GM23248 (cell line): ENCODE measurements around the gene SNRPN. TPM values are rescaled to one million over a fixed set of nuclear protein-coding genes. Genes with fewer than 3 reads are reported as not detected.
"Not testable (repeated sequence)": the region's sequence is repeated elsewhere in the genome, so short reads cannot be mapped to it uniquely, and the experiment has no call there.

Source experiments
- DNase-seq: peaks from one replicate; pipeline ENCODE4 v3.0.0-alpha.2; 2015
- H2AFZ ChIP-seq: fragments of 200-600 bp; sonication (generic); 2 replicates; pipeline ENCODE4 v1.6.1; 2016; ENCODE audit warnings: antibody characterized with exemption
- H3F3A ChIP-seq: fragments of 200-600 bp; sonication (generic); 2 replicates; pipeline ENCODE4 v1.6.1; 2016; ENCODE audit warnings: mild to moderate bottlenecking, antibody characterized with exemption, mixed run types; ENCODE audit not compliant: insufficient read depth
- H3K27ac ChIP-seq: fragments of 200-600 bp; sonication (generic); 2 replicates; pipeline ENCODE4 v1.5.1; 2016; ENCODE audit warnings: mild to moderate bottlenecking
- H3K27me3 ChIP-seq: fragments of 200-600 bp; sonication (generic); replicated peaks from 2 replicates; pipeline ENCODE4 v1.6.1; 2016; ENCODE audit warnings: mild to moderate bottlenecking; ENCODE audit not compliant: insufficient read depth
- H3K36me3 ChIP-seq: fragments of 200-600 bp; sonication (generic); 2 replicates; pipeline ENCODE4 v1.6.1; 2016; ENCODE audit warnings: low read depth, mild to moderate bottlenecking
- H3K4me1 ChIP-seq: fragments of 200-600 bp; sonication (generic); 2 replicates; pipeline ENCODE4 v1.6.1; 2016; ENCODE audit warnings: mild to moderate bottlenecking; ENCODE audit not compliant: insufficient read depth
- H3K4me2 ChIP-seq: fragments of 200-600 bp; sonication (generic); one replicate; pipeline ENCODE4 v1.6.1; 2016; ENCODE audit warnings: mild to moderate bottlenecking; ENCODE audit not compliant: unreplicated experiment
- H3K4me3 ChIP-seq: fragments of 200-600 bp; sonication (generic); 2 replicates; pipeline ENCODE4 v1.5.1; 2016; ENCODE audit warnings: mild to moderate bottlenecking
- H3K79me2 ChIP-seq: fragments of 200-600 bp; sonication (generic); 2 replicates; pipeline ENCODE4 v1.6.1; 2016; ENCODE audit warnings: mild to moderate bottlenecking; ENCODE audit not compliant: insufficient read depth
- H3K9ac ChIP-seq: fragments of 200-600 bp; sonication (generic); 2 replicates; pipeline ENCODE4 v1.6.1; 2016; ENCODE audit warnings: mild to moderate bottlenecking
- H3K9me2 ChIP-seq: fragments of 200-600 bp; sonication (generic); 2 replicates; pipeline ENCODE4 v1.6.1; 2016; ENCODE audit warnings: mixed run types, mild to moderate bottlenecking, moderate library complexity; ENCODE audit not compliant: insufficient read depth
- H3K9me3 ChIP-seq: fragments of 200-600 bp; sonication (generic); one replicate; pipeline ENCODE4 v1.6.1; 2017; ENCODE audit warnings: low read depth
- H4K20me1 ChIP-seq: fragments of 200-600 bp; sonication (generic); 2 replicates; pipeline ENCODE4 v1.6.0; 2016; ENCODE audit not compliant: insufficient read depth
- EZH2 ChIP-seq: fragments of 200-600 bp; sonication (generic); IDR thresholded peaks from 2 replicates; pipeline ENCODE4 v1.6.1; 2018; ENCODE audit warnings: antibody characterized with exemption, mild to moderate bottlenecking; ENCODE audit not compliant: insufficient read depth, poor library complexity, severe bottlenecking
- EZH2phosphoT487 ChIP-seq: fragments of 200-600 bp; sonication (generic); IDR thresholded peaks from 2 replicates; pipeline ENCODE4 v1.6.1; 2018; ENCODE audit warnings: antibody characterized with exemption, moderate library complexity, mild to moderate bottlenecking, low read depth; ENCODE audit not compliant: insufficient read depth
- WGBS, 2 experiments: methylation state at CpG; one replicate each; pipeline ENCODE4 v1.1.6; 2015 to 2017; ENCODE audit warnings: low lambda C conversion rate in 2 of 2, low coverage in 1 of 2; ENCODE audit errors: missing lambda C conversion rate in 2 of 2; 5-methylcytosine and 5-hydroxymethylcytosine counted together
- in situ Hi-C: fragments of 300-500 bp; cut with MboI; formaldehyde crosslinking; loops from 2 replicates; pipeline ENCODE4 v1.15.0; 2020
- polyA plus RNA-seq: library from polyadenylated mRNA; unstranded; fragments of >200 nt; fragmentation: Nextera tagmentation; extraction: Ambion mirVana; gene quantifications from 2 replicates; pipeline ENCODE4 v1.2.1, GENCODE V29; 2016
- total RNA-seq: library from RNA; depleted of rRNA; stranded (reverse); fragments of >200 nt; shearing (Covaris generic); gene quantifications from 2 replicates; pipeline ENCODE4 v1.2.3, GENCODE V29; 2014; rRNA removed

SNRPN gene
- total RNA-seq, result 90.3 and 101 TPM in 2 replicates
- 103 and 108 TPM in 2 replicates for polyA plus RNA-seq

- H3F3A ChIP-seq, result no peaks in the 10 kb centered on the region
- peak within 1 kb of the TSS; percentile 72 for H3K4me2 ChIP-seq
- no peaks in the 10 kb centered on the region for H4K20me1 ChIP-seq
- TF ChIP-seq EZH2 (no peak), EZH2phosphoT487 (no peak)
- H3K4me3 ChIP-seq, result peak within 1 kb of the TSS; percentile 88
- 38 to 42% methylated on average over 45 to 47 of the region's 47 CpGs for WGBS, 2 experiments
- H3K27ac ChIP-seq, result peak within 1 kb of the TSS; percentile 91
- no peaks in the 10 kb centered on the region for H3K36me3 ChIP-seq
- H3K9me2 ChIP-seq, result no peaks in the 10 kb centered on the region
- in situ Hi-C loops, result no loop called here
- H3K27me3 ChIP-seq, result no peaks in the 10 kb centered on the region
- no peaks in the 10 kb centered on the region for H3K9me3 ChIP-seq
- H2AFZ ChIP-seq, result peak within 1 kb of the TSS; percentile 92
- H3K4me1 ChIP-seq, result no peaks in the 10 kb centered on the region
- DNase-seq, result peak; percentile 90
- peak within 1 kb of the TSS; percentile 93 for H3K9ac ChIP-seq
- H3K79me2 ChIP-seq, result peaks cover 49% of the 10 kb centered on the region
Observed at GRCh38 chr15:24954783-24955530, at the start of gene SNRPN, which contains the start of gene SNURF. TSS of gene SNRPN (plus strand) at chr15:24954987. CDS start at chr15:24974454, 19,467 bp downstream. TSS of gene SNURF (plus strand) at chr15:24954987. CDS start at chr15:24955049, 62 bp downstream.

- H3K4me1 ChIP-seq, result no peaks in the 10 kb centered on the region
- DNase-seq, result no peak
- H3K4me2 ChIP-seq, result no peak overlapping the region
- H3K27ac ChIP-seq, result no peak overlapping the region
- WGBS, 2 experiments, result 50 to 53% methylated on average over 8 of the region's 8 CpGs
- no peaks in the 10 kb centered on the region for H3F3A ChIP-seq
- no peaks in the 10 kb centered on the region for H3K27me3 ChIP-seq
- in situ Hi-C loops, result loop anchor here (25.0 kb wide), 1 partner anchor 104 kb away; no protein-coding TSS in a partner anchor
- no peaks in the 10 kb centered on the region for H3K9me2 ChIP-seq
- H3K9ac ChIP-seq, result no peak overlapping the region
- TF ChIP-seq EZH2 (no peak), EZH2phosphoT487 (no peak)
- no peaks in the 10 kb centered on the region for H3K9me3 ChIP-seq
- H3K36me3 ChIP-seq, result no peaks in the 10 kb centered on the region
- H4K20me1 ChIP-seq, result no peaks in the 10 kb centered on the region
- H3K79me2 ChIP-seq, result no peaks in the 10 kb centered on the region
- no peak overlapping the region for H2AFZ ChIP-seq
- no peak overlapping the region for H3K4me3 ChIP-seq
Observed at GRCh38 chr15:24916305-24917009, 38.3 kb upstream of the SNRPN start.

- H3K27me3 ChIP-seq, result no peaks in the 10 kb centered on the region
- in situ Hi-C loops, result loop anchor here (25.0 kb wide), 1 partner anchor 105 kb away; no protein-coding TSS in a partner anchor
- no peak overlapping the region for H3K27ac ChIP-seq
- TF ChIP-seq EZH2phosphoT487 (no peak), EZH2 (no peak)
- no peak overlapping the region for H3K4me3 ChIP-seq
- H3K9ac ChIP-seq, result no peak overlapping the region
- WGBS, 2 experiments, result 72 to 73% methylated on average over 14 of the region's 14 CpGs
- no peak for DNase-seq
- no peaks in the 10 kb centered on the region for H4K20me1 ChIP-seq
- H3K36me3 ChIP-seq, result no peaks in the 10 kb centered on the region
- H3K4me2 ChIP-seq, result no peak overlapping the region
- no peaks in the 10 kb centered on the region for H3K9me3 ChIP-seq
- H2AFZ ChIP-seq, result no peak overlapping the region
- H3K4me1 ChIP-seq, result no peaks in the 10 kb centered on the region
- H3K9me2 ChIP-seq, result no peaks in the 10 kb centered on the region
- no peaks in the 10 kb centered on the region for H3F3A ChIP-seq
- no peaks in the 10 kb centered on the region for H3K79me2 ChIP-seq
Observed at GRCh38 chr15:24917431-24917830, 37.4 kb upstream of the SNRPN start.

- H3F3A ChIP-seq, result no peaks in the 10 kb centered on the region
- H4K20me1 ChIP-seq, result no peaks in the 10 kb centered on the region
- in situ Hi-C loops, result loop anchor here (25.0 kb wide), 1 partner anchor 107 kb away; no protein-coding TSS in a partner anchor
- H3K9ac ChIP-seq, result no peak overlapping the region
- H3K27me3 ChIP-seq, result no peaks in the 10 kb centered on the region
- H3K4me3 ChIP-seq, result no peak overlapping the region
- no peak for DNase-seq
- H3K9me3 ChIP-seq, result no peaks in the 10 kb centered on the region
- H3K4me2 ChIP-seq, result no peak overlapping the region
- no peaks in the 10 kb centered on the region for H3K36me3 ChIP-seq
- TF ChIP-seq EZH2 (no peak), EZH2phosphoT487 (no peak)
- no peaks in the 10 kb centered on the region for H3K9me2 ChIP-seq
- H3K4me1 ChIP-seq, result no peaks in the 10 kb centered on the region
- H3K79me2 ChIP-seq, result no peaks in the 10 kb centered on the region
- H3K27ac ChIP-seq, result no peak overlapping the region
- WGBS, 2 experiments, result 76 to 87% methylated on average over 2 of the region's 2 CpGs
- H2AFZ ChIP-seq, result no peak overlapping the region
Observed at GRCh38 chr15:24919446-24919845, 35.3 kb upstream of the SNRPN start.

GRCh38 chr15:24922781-24923180, 32.0 kb upstream of the SNRPN start:
- not testable (repeated sequence) for H3F3A ChIP-seq, H3K27ac ChIP-seq, H3K36me3 ChIP-seq, H4K20me1 ChIP-seq, H3K79me2 ChIP-seq, H3K9me2 ChIP-seq, H3K27me3 ChIP-seq, H3K4me3 ChIP-seq, DNase-seq, H3K9ac ChIP-seq, H3K9me3 ChIP-seq, H3K4me2 ChIP-seq, H2AFZ ChIP-seq, H3K4me1 ChIP-seq
- in situ Hi-C loops, result loop anchor here (25.0 kb wide), 1 partner anchor 110 kb away; no protein-coding TSS in a partner anchor
- WGBS, 2 experiments, result 37 to 46% methylated on average over 6 of the region's 6 CpGs
